ENCODE results near the gene OSBP2. TPM values are rescaled to one million over a fixed set of nuclear protein-coding genes. Genes with fewer than 3 reads are reported as not detected.

Gene OSBP2
- total RNA-seq, 2 donors from 2014 or later, result 6.8 to 11.1 TPM

- H3K9me3 ChIP-seq (ENCODE audit: control insufficient read depth, low read length), result no peaks in the 10 kb centered on the region
- Mint-ChIP-seq H3K9me3 (no peaks in the 10 kb centered on the region), H3K36me3 (ENCODE audit: low read depth) (peaks cover 64% of the 10 kb centered on the region), H3K4me3 (no peak overlapping the region), H3K27ac (no peak overlapping the region), H3K27me3 (ENCODE audit: insufficient read depth) (no peaks in the 10 kb centered on the region), H3K4me1 (peaks cover 4% of the 10 kb centered on the region)
- H3K4me3 ChIP-seq (ENCODE audit: low read length), result no peak overlapping the region
- DNase-seq, result peak; percentile 76
- TF ChIP-seq CTCF (conservative IDR thresholded peaks at IDR 0.05), result peak; percentile 68
- peaks cover 94% of the 10 kb centered on the region for H3K36me3 ChIP-seq (ENCODE audit: control insufficient read depth, insufficient read depth, low read length)
- H3K4me1 ChIP-seq (ENCODE audit: control insufficient read depth, insufficient read depth, low read length), result peaks cover 7% of the 10 kb centered on the region
- H3K27ac ChIP-seq (ENCODE audit: low read depth, low read length), result peak overlapping the region; percentile 80
- no peaks in the 10 kb centered on the region for H3K27me3 ChIP-seq (ENCODE audit: control insufficient read depth, insufficient read depth, low read length, poor library complexity, severe bottlenecking)
- no peak overlapping the region for H3K9ac ChIP-seq (ENCODE audit: extremely low read depth, low read length, poor library complexity, severe bottlenecking)
- WGBS, 2 experiments (ENCODE audit: insufficient coverage in 1 of 2, insufficient read length in 1 of 2), result 61 to 82% methylated on average over 2 to 5 of the region's 5 CpGs
Measured at GRCh38 chr22:30947173-30947815, 252.6 kb downstream of the OSBP2 start.

- no peak overlapping the region for H3K4me3 Mint-ChIP-seq
- H3K36me3 Mint-ChIP-seq (ENCODE audit: low read depth), result peaks cover 70% of the 10 kb centered on the region
- Histone ChIP-seq H3K9ac (ENCODE audit: extremely low read depth, low read length, poor library complexity, severe bottlenecking) (no peak overlapping the region), H3K4me3 (ENCODE audit: low read length) (no peak overlapping the region), H3K27me3 (ENCODE audit: control insufficient read depth, insufficient read depth, low read length, poor library complexity, severe bottlenecking) (no peaks in the 10 kb centered on the region), H3K27ac (ENCODE audit: low read depth, low read length) (peak overlapping the region; percentile 80), H3K4me1 (ENCODE audit: control insufficient read depth, insufficient read depth, low read length) (peaks cover 7% of the 10 kb centered on the region), H3K9me3 (ENCODE audit: control insufficient read depth, low read length) (no peaks in the 10 kb centered on the region), H3K36me3 (ENCODE audit: control insufficient read depth, insufficient read depth, low read length) (peaks cover 93% of the 10 kb centered on the region)
- no peak for DNase-seq
- TF ChIP-seq CTCF (conservative IDR thresholded peaks at IDR 0.05), result peak; percentile 71
- 81 to 83% methylated on average over 2 of the region's 2 CpGs for WGBS, 2 experiments (ENCODE audit: insufficient coverage in 1 of 2, insufficient read length in 1 of 2)
- H3K4me1 Mint-ChIP-seq, result peaks cover 4% of the 10 kb centered on the region
- no peaks in the 10 kb centered on the region for H3K27me3 Mint-ChIP-seq (ENCODE audit: insufficient read depth)
- no peaks in the 10 kb centered on the region for H3K9me3 Mint-ChIP-seq
- no peak overlapping the region for H3K27ac Mint-ChIP-seq
Measured at GRCh38 chr22:30947816-30948454, 253.3 kb downstream of the OSBP2 start.

GRCh38 chr22:30948930-30949342 is 254.3 kb downstream of the OSBP2 start:
- no peaks in the 10 kb centered on the region for H3K9me3 Mint-ChIP-seq
- peak; percentile 31 for TF ChIP-seq CTCF (conservative IDR thresholded peaks at IDR 0.05)
- no peak overlapping the region for H3K27ac Mint-ChIP-seq
- no peaks in the 10 kb centered on the region for H3K27me3 ChIP-seq (ENCODE audit: control insufficient read depth, insufficient read depth, low read length, poor library complexity, severe bottlenecking)
- peaks cover 17% of the 10 kb centered on the region for H3K4me1 ChIP-seq (ENCODE audit: control insufficient read depth, insufficient read depth, low read length)
- peaks cover 10% of the 10 kb centered on the region for H3K4me1 Mint-ChIP-seq
- no peak overlapping the region for H3K27ac ChIP-seq (ENCODE audit: low read depth, low read length)
- no peak overlapping the region for H3K4me3 Mint-ChIP-seq
- H3K9ac ChIP-seq (ENCODE audit: extremely low read depth, low read length, poor library complexity, severe bottlenecking), result no peak overlapping the region
- peaks cover 73% of the 10 kb centered on the region for H3K36me3 Mint-ChIP-seq (ENCODE audit: low read depth)
- DNase-seq, result no peak
- H3K27me3 Mint-ChIP-seq (ENCODE audit: insufficient read depth), result no peaks in the 10 kb centered on the region
- H3K4me3 ChIP-seq (ENCODE audit: low read length), result no peak overlapping the region
- WGBS, 2 experiments (ENCODE audit: insufficient coverage in 1 of 2, insufficient read length in 1 of 2), result 90 to 100% methylated on average over 1 to 3 of the region's 3 CpGs
- peaks cover 89% of the 10 kb centered on the region for H3K36me3 ChIP-seq (ENCODE audit: control insufficient read depth, insufficient read depth, low read length)
- H3K9me3 ChIP-seq (ENCODE audit: control insufficient read depth, low read length), result no peaks in the 10 kb centered on the region
